ENCODE data around the gene COL6A1.
"Not testable (repeated sequence)": the region's sequence is repeated elsewhere in the genome, so short reads cannot be mapped to it uniquely, and the experiment has no call there.

The COL6A1 gene

DNA sequence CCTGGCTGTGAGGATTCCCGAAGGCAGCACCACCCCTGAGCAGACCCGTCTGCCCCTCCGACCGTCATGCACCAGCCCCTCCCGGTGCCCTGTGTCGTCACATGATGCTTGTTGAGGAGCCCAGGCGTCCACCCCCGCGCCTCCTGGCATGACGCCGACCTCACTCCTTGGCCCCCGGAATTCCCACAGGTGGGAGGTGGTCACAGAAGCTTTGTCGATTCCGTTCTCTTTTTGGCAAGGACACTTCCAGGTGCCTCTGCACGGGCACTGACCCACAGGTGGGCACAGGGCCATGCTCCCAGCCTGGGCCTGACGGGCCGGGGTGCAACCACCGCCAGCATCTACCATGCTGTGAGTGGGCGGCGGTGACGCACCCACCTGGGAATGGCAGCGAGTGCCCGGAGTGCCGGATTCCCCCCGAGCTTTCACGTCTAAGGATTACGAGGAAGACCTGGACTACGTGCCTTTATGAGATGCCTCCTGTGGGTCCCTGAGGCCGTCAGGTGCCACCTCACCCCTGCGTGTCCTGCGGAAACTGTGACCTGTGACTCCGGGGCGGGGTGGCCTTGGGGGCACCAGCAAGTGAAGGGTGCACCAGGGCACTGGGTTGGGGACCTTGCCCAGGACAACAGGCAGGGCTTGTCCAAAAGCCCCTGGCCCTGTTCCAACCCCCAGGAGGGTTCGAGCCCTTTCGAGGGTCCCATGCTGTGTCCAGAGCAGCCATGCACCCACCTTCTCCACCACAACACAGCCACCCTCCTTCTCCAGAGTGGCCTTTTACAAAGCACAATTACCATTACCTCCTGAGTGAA, 31.4 kb upstream of the COL6A1 start:
- Histone ChIP-seq H3K4me3 (ENCODE audit: low read depth, low read length) (no peak overlapping the region), H3K9ac (ENCODE audit: low read depth, low read length) (no peak overlapping the region), H3K27me3 (ENCODE audit: control insufficient read depth, insufficient read depth, low read length) (no peaks in the 10 kb centered on the region), H3K9me3 (ENCODE audit: control insufficient read depth, insufficient read depth, low read length) (no peaks in the 10 kb centered on the region), H3K4me1 (ENCODE audit: control insufficient read depth, insufficient read depth, low read length) (no peaks in the 10 kb centered on the region), H3K36me3 (ENCODE audit: control insufficient read depth, insufficient read depth, low read length) (no peaks in the 10 kb centered on the region)

- Histone ChIP-seq H3K27me3 (ENCODE audit: control insufficient read depth, insufficient read depth, low read length) (no peaks in the 10 kb centered on the region), H3K4me3 (ENCODE audit: low read depth, low read length) (no peak overlapping the region), H3K9me3 (ENCODE audit: control insufficient read depth, insufficient read depth, low read length) (no peaks in the 10 kb centered on the region), H3K36me3 (ENCODE audit: control insufficient read depth, insufficient read depth, low read length) (no peaks in the 10 kb centered on the region), H3K4me1 (ENCODE audit: control insufficient read depth, insufficient read depth, low read length) (no peaks in the 10 kb centered on the region), H3K9ac (ENCODE audit: low read depth, low read length) (no peak overlapping the region)
Observed at GRCh38 chr21:45950740-45951515, 30.6 kb upstream of the COL6A1 start.

DNA sequence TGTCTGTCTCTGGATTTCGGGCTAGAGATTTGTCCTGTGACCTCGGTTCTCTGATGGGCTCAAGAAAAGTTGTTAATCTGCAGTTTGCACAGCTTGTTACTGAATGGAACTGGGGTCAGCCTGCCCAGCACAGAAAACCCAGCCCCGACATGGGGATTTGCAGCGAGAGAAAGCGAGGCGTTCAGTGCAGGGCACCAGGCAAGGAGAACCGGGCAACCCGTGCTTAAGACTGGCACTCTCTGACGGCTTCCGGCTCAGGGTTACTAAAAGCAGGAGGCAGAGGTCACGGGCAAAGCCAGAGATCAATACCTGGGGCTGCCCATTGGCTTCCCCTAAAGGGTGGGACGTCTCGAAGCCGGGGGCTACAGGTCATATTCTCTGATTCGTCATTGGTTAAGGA, 29.9 kb upstream of the COL6A1 start:
- H3K9ac ChIP-seq (ENCODE audit: low read depth, low read length): no peak overlapping the region
- no peaks in the 10 kb centered on the region for H3K27me3 ChIP-seq (ENCODE audit: control insufficient read depth, insufficient read depth, low read length)

DNA sequence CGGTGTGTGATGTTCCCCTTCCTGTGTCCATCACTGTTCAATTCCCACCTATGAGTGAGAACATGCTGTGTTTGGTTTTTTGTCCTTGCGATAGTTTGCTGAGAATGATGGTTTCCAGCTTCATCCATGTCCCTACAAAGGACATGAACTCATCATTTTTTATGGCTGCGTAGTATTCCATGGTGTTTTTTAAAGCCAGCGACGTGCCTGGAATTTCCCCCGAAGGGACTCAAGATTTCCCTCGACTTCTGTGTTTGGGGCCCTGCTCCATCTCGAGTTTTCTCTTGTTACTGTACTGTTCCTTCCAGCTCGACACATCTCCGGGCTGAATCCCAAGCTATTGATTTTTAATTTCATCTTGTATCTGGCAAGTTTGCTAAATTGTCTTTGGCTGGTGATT, 29.0 kb upstream of the COL6A1 start:
- not testable (repeated sequence) for H3K9ac ChIP-seq (ENCODE audit: low read depth, low read length); H3K4me1 ChIP-seq (ENCODE audit: control insufficient read depth, insufficient read depth, low read length); H3K4me3 ChIP-seq (ENCODE audit: low read depth, low read length); H3K9me3 ChIP-seq (ENCODE audit: control insufficient read depth, insufficient read depth, low read length); H3K27me3 ChIP-seq (ENCODE audit: control insufficient read depth, insufficient read depth, low read length); H3K36me3 ChIP-seq (ENCODE audit: control insufficient read depth, insufficient read depth, low read length)

More for the DNA sequence above, 29.9 kb upstream of the COL6A1 start:
- H3K4me3 ChIP-seq (ENCODE audit: low read depth, low read length): no peak overlapping the region
- H3K9me3 ChIP-seq (ENCODE audit: control insufficient read depth, insufficient read depth, low read length): no peaks in the 10 kb centered on the region
- no peaks in the 10 kb centered on the region for H3K36me3 ChIP-seq (ENCODE audit: control insufficient read depth, insufficient read depth, low read length)
- no peaks in the 10 kb centered on the region for H3K4me1 ChIP-seq (ENCODE audit: control insufficient read depth, insufficient read depth, low read length)

DNA sequence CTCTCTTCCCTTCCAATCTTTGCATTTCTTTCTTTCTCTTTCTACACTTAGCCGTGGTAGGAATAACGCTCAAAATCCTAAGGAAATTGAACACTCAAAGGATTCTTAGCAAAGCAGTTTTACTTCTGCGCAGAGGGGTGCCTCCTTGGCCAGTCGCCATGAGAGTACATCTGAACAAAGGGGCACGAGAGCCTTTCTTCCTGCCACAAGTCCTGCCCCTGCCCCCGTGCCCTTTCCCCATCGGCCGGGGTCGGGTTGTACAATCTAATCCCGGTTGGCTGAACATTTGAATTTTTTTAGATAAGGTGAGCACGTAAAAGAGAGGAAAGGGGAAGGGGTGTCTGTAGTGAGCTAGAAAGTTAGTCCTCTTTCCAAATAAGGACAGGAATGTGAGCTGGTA, 28.6 kb upstream of the COL6A1 start:
- H3K4me3 ChIP-seq (ENCODE audit: low read depth, low read length): no peak overlapping the region
- H3K36me3 ChIP-seq (ENCODE audit: control insufficient read depth, insufficient read depth, low read length): no peaks in the 10 kb centered on the region
- no peak overlapping the region for H3K9ac ChIP-seq (ENCODE audit: low read depth, low read length)
- no peaks in the 10 kb centered on the region for H3K9me3 ChIP-seq (ENCODE audit: control insufficient read depth, insufficient read depth, low read length)
- no peaks in the 10 kb centered on the region for H3K4me1 ChIP-seq (ENCODE audit: control insufficient read depth, insufficient read depth, low read length)
- no peaks in the 10 kb centered on the region for H3K27me3 ChIP-seq (ENCODE audit: control insufficient read depth, insufficient read depth, low read length)

GRCh38 chr21:45954261-45954660, 27.3 kb upstream of the COL6A1 start:
- Histone ChIP-seq H3K4me3 (ENCODE audit: low read depth, low read length) (no peak overlapping the region), H3K36me3 (ENCODE audit: control insufficient read depth, insufficient read depth, low read length) (no peaks in the 10 kb centered on the region), H3K4me1 (ENCODE audit: control insufficient read depth, insufficient read depth, low read length) (no peaks in the 10 kb centered on the region), H3K9me3 (ENCODE audit: control insufficient read depth, insufficient read depth, low read length) (no peaks in the 10 kb centered on the region), H3K9ac (ENCODE audit: low read depth, low read length) (no peak overlapping the region), H3K27me3 (ENCODE audit: control insufficient read depth, insufficient read depth, low read length) (no peaks in the 10 kb centered on the region)

DNA sequence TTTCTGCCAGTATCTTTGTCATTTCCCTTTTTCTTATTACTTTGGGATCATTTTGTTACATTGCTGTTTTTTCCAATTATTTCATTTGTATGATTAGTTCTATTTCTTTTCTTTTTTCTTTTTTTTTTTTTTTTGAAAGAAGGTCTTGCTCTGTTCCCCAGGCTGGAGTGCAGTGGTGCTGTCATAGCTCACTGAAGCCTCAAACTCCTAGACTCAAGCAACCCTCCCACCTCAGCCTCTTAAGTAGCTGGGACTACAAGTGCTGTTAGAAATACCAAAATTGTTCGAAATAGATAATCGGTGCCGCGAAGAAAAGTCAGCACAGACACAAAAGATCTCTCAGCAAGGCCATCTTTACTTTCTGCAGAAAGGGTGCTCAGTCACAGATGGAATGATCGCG, 26.6 kb upstream of the COL6A1 start:
- Histone ChIP-seq H3K9me3 (ENCODE audit: control insufficient read depth, insufficient read depth, low read length) (no peaks in the 10 kb centered on the region), H3K36me3 (ENCODE audit: control insufficient read depth, insufficient read depth, low read length) (no peaks in the 10 kb centered on the region), H3K4me1 (ENCODE audit: control insufficient read depth, insufficient read depth, low read length) (no peaks in the 10 kb centered on the region), H3K9ac (ENCODE audit: low read depth, low read length) (no peak overlapping the region), H3K4me3 (ENCODE audit: low read depth, low read length) (no peak overlapping the region), H3K27me3 (ENCODE audit: control insufficient read depth, insufficient read depth, low read length) (no peaks in the 10 kb centered on the region)

- no peaks in the 10 kb centered on the region for H3K9me3 ChIP-seq (ENCODE audit: control insufficient read depth, insufficient read depth, low read length)
- no peak overlapping the region for H3K9ac ChIP-seq (ENCODE audit: low read depth, low read length)
- no peak overlapping the region for H3K4me3 ChIP-seq (ENCODE audit: low read depth, low read length)
- H3K4me1 ChIP-seq (ENCODE audit: control insufficient read depth, insufficient read depth, low read length): no peaks in the 10 kb centered on the region
- H3K36me3 ChIP-seq (ENCODE audit: control insufficient read depth, insufficient read depth, low read length): no peaks in the 10 kb centered on the region
- no peaks in the 10 kb centered on the region for H3K27me3 ChIP-seq (ENCODE audit: control insufficient read depth, insufficient read depth, low read length)
Observed at GRCh38 chr21:45957551-45957950, 24.0 kb upstream of the COL6A1 start.

- no peak overlapping the region for H3K4me3 ChIP-seq (ENCODE audit: low read depth, low read length)
Observed at GRCh38 chr21:45957981-45958600, 23.5 kb upstream of the COL6A1 start.

GRCh38 chr21:45959182-45959581, 22.4 kb upstream of the COL6A1 start:
- Histone ChIP-seq H3K9ac (ENCODE audit: low read depth, low read length) (no peak overlapping the region), H3K4me1 (ENCODE audit: control insufficient read depth, insufficient read depth, low read length) (no peaks in the 10 kb centered on the region), H3K36me3 (ENCODE audit: control insufficient read depth, insufficient read depth, low read length) (no peaks in the 10 kb centered on the region), H3K4me3 (ENCODE audit: low read depth, low read length) (no peak overlapping the region), H3K9me3 (ENCODE audit: control insufficient read depth, insufficient read depth, low read length) (no peaks in the 10 kb centered on the region), H3K27me3 (ENCODE audit: control insufficient read depth, insufficient read depth, low read length) (no peaks in the 10 kb centered on the region)

More at GRCh38 chr21:45957981-45958600, 23.5 kb upstream of the COL6A1 start:
- Histone ChIP-seq H3K9me3 (ENCODE audit: control insufficient read depth, insufficient read depth, low read length) (no peaks in the 10 kb centered on the region), H3K9ac (ENCODE audit: low read depth, low read length) (no peak overlapping the region), H3K36me3 (ENCODE audit: control insufficient read depth, insufficient read depth, low read length) (no peaks in the 10 kb centered on the region), H3K27me3 (ENCODE audit: control insufficient read depth, insufficient read depth, low read length) (no peaks in the 10 kb centered on the region), H3K4me1 (ENCODE audit: control insufficient read depth, insufficient read depth, low read length) (no peaks in the 10 kb centered on the region)

GRCh38 chr21:45959779-45960390, 21.7 kb upstream of the COL6A1 start:
- no peaks in the 10 kb centered on the region for H3K4me1 ChIP-seq (ENCODE audit: control insufficient read depth, insufficient read depth, low read length)
- no peak overlapping the region for H3K9ac ChIP-seq (ENCODE audit: low read depth, low read length)
- no peaks in the 10 kb centered on the region for H3K27me3 ChIP-seq (ENCODE audit: control insufficient read depth, insufficient read depth, low read length)
- no peaks in the 10 kb centered on the region for H3K36me3 ChIP-seq (ENCODE audit: control insufficient read depth, insufficient read depth, low read length)
- H3K4me3 ChIP-seq (ENCODE audit: low read depth, low read length): no peak overlapping the region
- peaks cover 5% of the 10 kb centered on the region for H3K9me3 ChIP-seq (ENCODE audit: control insufficient read depth, insufficient read depth, low read length)

All from iPS-15b (cell line).